Prostate gland (tissue), 2 donors: ENCODE measurements around the gene DRD2. TPM values are rescaled to one million over a fixed set of nuclear protein-coding genes. Genes with fewer than 3 reads are reported as not detected.

Experiments used
- DNase-seq: peaks from one replicate; pipeline ENCODE4 v3.0.0-alpha.2; 2019; ENCODE audit warnings: low spot score
- H3K27ac ChIP-seq, 2 donors: fragments of 200-600 bp; sonication (generic); 2 replicates each; pipeline ENCODE4 v1.5.1; 2017 to 2019
- H3K27me3 ChIP-seq: fragments of 200-600 bp; sonication (generic); replicated peaks from 2 replicates; pipeline ENCODE4 v1.5.1; 2019; ENCODE audit not compliant: insufficient read depth
- H3K36me3 ChIP-seq, 2 donors: fragments of 200-600 bp; sonication (generic); 1 replicate in 1 of 2; 2 replicates in 1 of 2; pipeline versions ENCODE4 v1.5.1 to v1.8.1; 2017 to 2019
- H3K4me1 ChIP-seq: fragments of 200-600 bp; sonication (generic); replicated peaks from 2 replicates; pipeline ENCODE4 v1.5.1; 2019
- H3K4me3 ChIP-seq, 2 donors: fragments of 200-600 bp; sonication (generic); 2 replicates each; pipeline ENCODE4 v1.5.1; 2017 to 2019
- H3K9me3 ChIP-seq: fragments of 200-600 bp; sonication (generic); 2 replicates; pipeline ENCODE4 v1.5.1; 2017
- POLR2A ChIP-seq: fragments of 450-650 bp; IDR thresholded peaks from one replicate; pipeline ENCODE4 v1.6.1; 2016; ENCODE audit warnings: antibody characterized with exemption, mild to moderate bottlenecking
- POLR2AphosphoS5 ChIP-seq: sonication (generic); formaldehyde crosslinking; IDR thresholded peaks from one replicate; pipeline ENCODE4 v1.6.1; 2017; ENCODE audit warnings: antibody characterized with exemption
- WGBS: methylation state at CpG from one replicate; pipeline ENCODE4 v1.1.5; 2018; 5-methylcytosine and 5-hydroxymethylcytosine counted together
- intact Hi-C: fragments of 100-400 bp; cut with DNase I; formaldehyde crosslinking; loops from one replicate; pipeline ENCODE4 v1.14.2; 2022
- total RNA-seq, 2 donors: library from RNA; depleted of rRNA; stranded (reverse); fragments of >200 nt; gene quantifications; one replicate each; pipeline ENCODE4 v1.1.0, GENCODE V29; 2016
- TF ChIP-seq, protein P1 (sequence below), 4 experiments: fragments of 200-600 bp in 2 of 4; fragments of 450-650 bp in 2 of 4; sonication (generic) in 2 of 4; IDR thresholded peaks; 1 replicate in 3 of 4; 2 replicates in 1 of 4; pipeline ENCODE4 v1.5.1; 2016 to 2019; ENCODE audit warnings: antibody characterized with exemption in 4 of 4, mild to moderate bottlenecking in 2 of 4, moderate library complexity in 2 of 4

Gene DRD2
- total RNA-seq, 2 donors from 2014 or later, result 0.68 to 2.4 TPM

DNA sequence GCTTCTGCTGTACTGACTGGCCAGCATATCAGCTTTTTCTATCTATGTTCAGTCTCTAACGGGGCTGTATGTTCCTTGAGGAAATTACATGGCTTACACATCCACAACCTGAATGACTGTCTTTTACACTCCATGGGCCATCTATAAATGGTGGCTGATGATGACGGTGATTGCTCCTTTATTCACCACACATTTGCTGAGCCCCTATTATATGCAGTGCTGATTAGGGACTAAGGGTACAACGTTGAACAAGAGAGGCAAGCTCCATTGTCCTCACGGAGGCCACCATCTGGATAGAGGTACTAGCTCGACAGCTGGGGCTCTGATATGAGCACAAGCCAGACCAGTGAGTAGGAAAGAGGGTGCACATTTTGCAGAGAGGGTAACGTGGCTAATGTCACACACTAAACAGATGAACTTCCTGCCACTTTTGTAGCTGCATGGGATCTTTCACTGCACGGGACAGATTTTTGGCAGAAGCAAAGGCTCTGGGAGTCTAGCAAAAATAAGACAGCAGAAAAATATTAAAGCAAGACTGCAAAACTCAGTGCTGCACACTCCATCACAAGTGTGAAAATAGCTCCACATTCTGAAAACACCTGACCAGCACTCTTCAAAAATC, 30.6 kb downstream of the DRD2 start:
- TF ChIP-seq POLR2A (no peak), POLR2AphosphoS5 (no peak)
- TF ChIP-seq, protein P1, sequence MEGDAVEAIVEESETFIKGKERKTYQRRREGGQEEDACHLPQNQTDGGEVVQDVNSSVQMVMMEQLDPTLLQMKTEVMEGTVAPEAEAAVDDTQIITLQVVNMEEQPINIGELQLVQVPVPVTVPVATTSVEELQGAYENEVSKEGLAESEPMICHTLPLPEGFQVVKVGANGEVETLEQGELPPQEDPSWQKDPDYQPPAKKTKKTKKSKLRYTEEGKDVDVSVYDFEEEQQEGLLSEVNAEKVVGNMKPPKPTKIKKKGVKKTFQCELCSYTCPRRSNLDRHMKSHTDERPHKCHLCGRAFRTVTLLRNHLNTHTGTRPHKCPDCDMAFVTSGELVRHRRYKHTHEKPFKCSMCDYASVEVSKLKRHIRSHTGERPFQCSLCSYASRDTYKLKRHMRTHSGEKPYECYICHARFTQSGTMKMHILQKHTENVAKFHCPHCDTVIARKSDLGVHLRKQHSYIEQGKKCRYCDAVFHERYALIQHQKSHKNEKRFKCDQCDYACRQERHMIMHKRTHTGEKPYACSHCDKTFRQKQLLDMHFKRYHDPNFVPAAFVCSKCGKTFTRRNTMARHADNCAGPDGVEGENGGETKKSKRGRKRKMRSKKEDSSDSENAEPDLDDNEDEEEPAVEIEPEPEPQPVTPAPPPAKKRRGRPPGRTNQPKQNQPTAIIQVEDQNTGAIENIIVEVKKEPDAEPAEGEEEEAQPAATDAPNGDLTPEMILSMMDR (IDR thresholded peaks at IDR 0.05), result no peak
- intact Hi-C loops, result no loop called here
- Histone ChIP-seq H3K4me3 (no peak overlapping the region), H3K36me3 (no peaks in the 10 kb centered on the region), H3K9me3 (no peaks in the 10 kb centered on the region), H3K27ac (no peak overlapping the region), H3K4me1 (no peaks in the 10 kb centered on the region), H3K27me3 (no peaks in the 10 kb centered on the region)
- WGBS, result 56% methylated on average over 7 of the region's 7 CpGs
- no peak for DNase-seq

- Histone ChIP-seq H3K9me3 (no peaks in the 10 kb centered on the region), H3K27ac (no peak overlapping the region), H3K4me1 (no peaks in the 10 kb centered on the region), H3K4me3 (no peak overlapping the region), H3K36me3 (no peaks in the 10 kb centered on the region), H3K27me3 (no peaks in the 10 kb centered on the region)
- intact Hi-C loops, result no loop called here
- 90% methylated on average over 2 of the region's 2 CpGs for WGBS
- TF ChIP-seq POLR2AphosphoS5, result no peak
- TF ChIP-seq, protein P1 (IDR thresholded peaks at IDR 0.05), result no peak
- TF ChIP-seq POLR2A, result no peak
- no peak for DNase-seq
Observed at GRCh38 chr11:113440816-113441215, 34.4 kb downstream of the DRD2 start.

DNA sequence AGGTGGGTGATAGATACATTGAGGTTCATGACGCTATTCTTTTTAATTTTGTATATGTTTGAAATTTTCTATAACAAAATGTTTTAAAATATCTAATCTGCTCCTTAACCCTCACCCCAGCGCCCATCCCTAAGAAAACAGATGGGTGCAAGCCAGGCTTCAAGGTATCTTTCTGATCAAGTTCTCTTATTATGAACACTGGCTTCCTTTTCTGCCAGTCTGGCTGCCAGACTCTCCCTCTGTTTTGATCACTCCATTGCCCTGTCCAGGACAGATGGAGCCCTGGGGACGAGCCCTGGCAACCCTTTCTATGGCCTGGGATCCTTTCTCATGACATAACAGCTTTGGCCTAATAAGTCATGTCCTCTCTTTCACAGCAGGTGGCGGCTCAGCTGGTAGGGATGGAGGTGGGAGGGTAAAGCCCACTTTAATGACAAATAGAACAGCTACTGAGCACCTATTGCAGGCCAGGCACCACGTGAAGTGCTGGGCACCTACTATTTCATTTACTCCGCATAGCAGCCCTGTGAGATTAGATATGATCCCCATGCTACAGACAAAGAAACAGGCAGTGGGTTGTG, 38.4 kb downstream of the DRD2 start:
- Histone ChIP-seq H3K27ac (no peak overlapping the region), H3K27me3 (no peaks in the 10 kb centered on the region), H3K36me3 (no peaks in the 10 kb centered on the region), H3K4me3 (no peak overlapping the region), H3K9me3 (no peaks in the 10 kb centered on the region), H3K4me1 (no peaks in the 10 kb centered on the region)
- 78% methylated on average over 6 of the region's 6 CpGs for WGBS
- DNase-seq, result no peak
- intact Hi-C loops, result no loop called here
- no peak for TF ChIP-seq POLR2A
- TF ChIP-seq, protein P1 (IDR thresholded peaks at IDR 0.05), result no peak
- no peak for TF ChIP-seq POLR2AphosphoS5

DNA sequence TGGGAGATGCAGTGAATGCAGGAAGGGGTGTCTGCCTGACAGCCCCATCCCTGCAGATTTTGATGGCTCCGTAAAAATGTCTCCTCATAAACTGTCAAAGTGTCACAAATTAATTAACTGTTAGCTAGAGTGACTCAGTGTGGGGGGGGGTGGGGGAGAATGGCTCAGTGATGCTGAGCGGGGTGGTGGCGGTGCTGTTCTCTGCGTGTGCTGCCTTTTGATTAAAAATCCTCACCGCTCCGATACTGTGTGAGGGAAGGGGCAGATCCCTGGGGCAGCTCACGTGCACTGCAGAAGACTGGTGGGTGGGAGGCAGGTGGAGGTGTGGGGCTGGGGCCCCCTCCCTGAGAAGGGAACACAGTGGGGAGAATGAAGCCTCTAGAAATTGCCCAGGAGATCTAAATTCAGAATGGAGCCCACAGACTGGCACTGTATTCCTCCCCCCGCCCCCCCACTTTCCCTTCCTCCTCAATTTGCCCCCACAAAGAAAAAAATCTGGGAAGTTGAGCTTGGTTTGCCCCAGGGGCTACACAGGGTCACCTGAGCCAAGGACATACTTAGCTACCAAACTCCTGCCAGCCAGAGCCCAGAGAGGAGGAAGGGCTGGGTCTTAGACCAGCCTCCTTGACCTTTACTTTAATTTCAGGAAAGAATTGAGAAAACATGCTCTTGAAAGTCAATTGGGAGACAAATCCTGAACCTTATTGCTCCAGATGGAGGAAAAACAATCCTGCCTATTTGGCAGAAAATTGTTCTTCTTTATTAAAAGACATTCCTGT, 39.8 kb downstream of the DRD2 start:
- 95% methylated on average over 8 of the region's 8 CpGs for WGBS
- no peak for DNase-seq
- TF ChIP-seq, protein P1 (IDR thresholded peaks at IDR 0.05), result no peak
- TF ChIP-seq POLR2AphosphoS5, result no peak
- Histone ChIP-seq H3K4me1 (no peaks in the 10 kb centered on the region), H3K27ac (no peak overlapping the region), H3K9me3 (no peaks in the 10 kb centered on the region), H3K27me3 (no peaks in the 10 kb centered on the region), H3K4me3 (no peak overlapping the region), H3K36me3 (no peaks in the 10 kb centered on the region)
- intact Hi-C loops, result no loop called here
